Occipital lobe (tissue), 2 donors: Measurements from ENCODE around the gene PRELID1. TPM values are rescaled to one million over a fixed set of nuclear protein-coding genes. Genes with fewer than 3 reads are reported as not detected.

ENCODE experiments used
- DNase-seq: peaks from one replicate; lab custom pipeline; 2025; lab: John Stamatoyannopoulos, UW
- total RNA-seq: library from RNA; depleted of rRNA; stranded (reverse); fragments of >200 nt; gene quantifications from one replicate; pipeline ENCODE4 v1.2.3, GENCODE V29; 2014

PRELID1 gene
- total RNA-seq, 1 donor from 2014 or later = 34.6 TPM

DNA sequence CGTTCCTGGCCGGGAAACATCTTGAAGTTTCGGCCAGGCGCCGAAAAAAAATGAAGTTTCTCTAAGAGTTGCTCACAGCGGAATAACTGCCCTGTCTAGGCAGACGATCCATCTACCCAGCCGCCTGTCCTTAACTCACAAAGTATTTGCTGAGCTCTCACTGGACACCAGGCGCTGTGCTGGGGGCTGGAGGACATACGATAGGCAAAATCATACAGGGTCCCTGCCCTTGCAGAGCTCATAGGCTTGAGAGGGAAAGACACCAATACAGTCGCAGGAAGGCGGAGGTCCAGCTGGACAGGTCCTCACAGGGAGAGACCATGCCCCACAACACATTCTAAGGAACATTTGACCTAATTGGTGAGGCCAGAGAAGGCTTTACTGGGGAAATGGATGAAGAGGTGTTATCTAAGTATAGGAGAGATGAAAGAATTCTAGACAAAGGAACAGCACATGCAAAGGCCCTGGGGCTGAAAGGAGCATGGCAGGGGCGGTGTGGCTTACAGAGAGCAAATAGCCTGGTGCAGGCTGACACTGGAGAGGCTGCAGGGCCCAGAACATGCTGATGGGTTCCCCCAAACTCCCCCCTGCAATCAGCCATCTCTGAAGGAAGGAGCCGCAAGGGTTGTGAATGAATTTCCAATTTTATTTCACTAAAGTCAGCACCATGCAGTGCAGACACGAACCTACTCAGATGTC, 10.1 kb downstream of the PRELID1 start:
- no peak for DNase-seq

- no peak for DNase-seq
These were observed 11.1 kb downstream of the PRELID1 start for GRCh38 chr5:177314376-177315342.

GRCh38 chr5:177315411-177315810, 11.8 kb downstream of the PRELID1 start:
- no peak for DNase-seq

GRCh38 chr5:177316005-177316404, 12.4 kb downstream of the PRELID1 start:
- DNase-seq = no peak

- DNase-seq = peak; percentile 53
These were observed 14.4 kb downstream of the PRELID1 start for GRCh38 chr5:177317959-177318377.

- DNase-seq = no peak
These were observed 16.5 kb downstream of the PRELID1 start for GRCh38 chr5:177319913-177320588.

DNA sequence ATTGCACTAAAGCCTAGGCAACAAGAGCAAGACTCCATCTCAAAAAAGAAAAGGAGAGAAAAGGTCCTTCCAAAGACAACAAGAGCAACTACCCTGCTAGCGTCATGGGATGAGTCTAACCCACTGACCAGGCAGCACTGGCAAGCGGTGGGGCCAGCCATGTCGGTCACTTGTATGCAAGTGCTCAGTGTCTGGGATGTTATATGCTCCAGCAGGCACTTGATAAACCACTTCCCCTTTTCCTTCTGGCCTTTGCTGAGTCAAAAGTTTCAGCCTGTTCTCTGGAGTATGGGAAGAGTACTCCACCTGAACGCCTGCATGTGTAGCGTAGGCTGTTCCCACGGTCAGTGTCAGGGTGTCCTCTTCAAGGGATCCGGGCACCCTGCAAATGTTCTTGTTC, 17.3 kb downstream of the PRELID1 start:
- DNase-seq = no peak

DNA sequence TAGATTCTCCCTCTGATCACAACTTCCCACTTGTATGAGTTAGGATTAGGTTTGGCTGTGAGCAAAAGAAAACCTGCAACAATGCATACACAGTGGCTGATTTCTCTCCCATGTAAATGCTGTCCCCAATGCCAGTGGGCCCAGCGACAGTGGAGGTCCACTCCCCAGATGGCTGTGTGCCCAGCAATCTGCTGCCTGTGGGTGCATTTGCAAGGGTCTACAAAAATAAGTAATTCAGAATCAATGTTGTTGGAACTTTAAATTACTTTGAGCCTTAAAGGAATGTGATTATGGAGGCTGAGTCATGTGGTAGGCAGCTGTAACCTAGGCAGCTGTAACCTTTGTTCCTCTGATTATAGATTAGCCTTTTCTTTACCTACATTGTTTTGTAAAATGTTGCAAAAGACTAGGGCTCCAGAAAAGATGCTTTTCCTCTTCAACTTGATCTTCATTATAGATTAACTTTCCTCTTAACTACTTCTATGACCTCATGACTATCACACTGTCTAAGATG, 22.3 kb downstream of the PRELID1 start:
- no peak for DNase-seq

DNA sequence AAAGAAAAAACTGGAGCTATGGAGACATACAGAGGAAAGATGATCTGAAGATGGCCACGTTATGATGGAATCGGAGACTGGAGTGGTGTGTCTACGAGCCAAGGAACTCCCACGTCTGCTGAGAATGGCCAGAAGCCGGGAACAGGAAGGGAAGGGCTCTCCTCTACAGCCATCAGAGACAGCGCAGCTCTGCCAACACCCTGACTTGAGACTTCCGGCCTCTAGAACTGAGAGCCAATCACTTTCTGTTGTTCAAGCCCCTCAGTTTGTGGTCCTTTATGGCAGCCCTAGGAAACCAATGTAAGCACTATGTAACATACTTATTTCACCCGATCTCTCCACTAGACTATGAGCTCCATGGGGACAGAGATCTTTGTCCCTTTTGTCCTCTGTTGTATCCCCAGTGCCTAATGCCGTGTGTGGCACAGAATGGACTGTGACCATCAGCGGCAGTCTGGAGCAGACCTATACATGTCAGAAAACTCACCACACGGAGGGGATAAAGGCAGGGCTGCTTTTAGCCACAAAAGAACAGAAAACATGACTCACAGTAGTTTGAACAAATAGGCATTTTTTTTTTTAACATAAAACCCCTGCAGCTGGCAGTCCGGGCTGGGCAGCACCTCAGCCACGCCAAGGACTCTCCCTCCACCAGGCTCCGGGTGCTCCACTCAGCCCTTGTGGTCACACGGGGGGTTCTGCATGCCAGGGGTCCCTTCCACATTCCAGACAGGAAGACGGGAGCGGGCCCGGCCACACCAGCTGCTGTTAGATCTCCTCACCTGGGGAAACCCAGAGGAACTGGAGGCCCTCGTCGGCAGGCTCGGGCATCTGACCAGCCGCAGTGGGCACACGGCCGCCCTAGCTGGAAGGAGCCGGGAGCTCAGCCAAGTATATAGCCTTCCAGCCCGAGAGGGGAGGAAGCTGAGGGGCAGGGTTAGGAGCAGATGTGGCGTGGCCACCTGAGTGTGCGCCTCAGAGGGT, 24.2 kb downstream of the PRELID1 start:
- no peak for DNase-seq

DNA sequence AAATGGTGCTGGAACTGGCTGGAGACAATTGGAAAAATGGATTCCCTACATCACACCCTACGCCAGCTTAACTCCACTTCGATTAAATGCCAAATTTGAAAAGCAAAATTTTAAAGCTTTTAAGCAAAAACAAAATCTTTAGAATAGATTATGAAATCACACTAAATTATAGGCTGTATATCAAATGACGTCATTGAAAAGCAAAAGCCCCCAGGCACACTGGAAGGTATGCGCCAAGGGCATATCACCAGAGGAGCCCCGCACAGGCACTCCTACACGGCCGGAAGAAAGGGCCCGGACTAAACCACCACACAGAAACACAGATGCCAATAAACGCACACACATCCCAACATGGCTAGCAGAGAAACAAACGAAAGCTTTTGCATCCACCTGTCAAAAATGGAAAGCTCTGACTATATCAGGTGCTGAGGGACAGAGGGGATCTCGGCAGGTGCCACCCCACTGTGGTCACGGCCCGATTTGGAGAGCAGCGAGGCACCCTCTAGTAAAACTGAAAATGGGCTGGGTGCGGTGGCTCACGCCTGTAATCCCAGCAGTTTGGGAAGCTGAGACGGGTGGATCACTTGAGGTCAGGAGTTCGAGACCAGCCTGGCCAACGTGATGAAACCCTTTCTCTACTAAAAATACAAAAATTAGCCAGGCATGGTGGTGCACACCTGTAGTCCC, 25.1 kb downstream of the PRELID1 start:
- no peak for DNase-seq

DNA sequence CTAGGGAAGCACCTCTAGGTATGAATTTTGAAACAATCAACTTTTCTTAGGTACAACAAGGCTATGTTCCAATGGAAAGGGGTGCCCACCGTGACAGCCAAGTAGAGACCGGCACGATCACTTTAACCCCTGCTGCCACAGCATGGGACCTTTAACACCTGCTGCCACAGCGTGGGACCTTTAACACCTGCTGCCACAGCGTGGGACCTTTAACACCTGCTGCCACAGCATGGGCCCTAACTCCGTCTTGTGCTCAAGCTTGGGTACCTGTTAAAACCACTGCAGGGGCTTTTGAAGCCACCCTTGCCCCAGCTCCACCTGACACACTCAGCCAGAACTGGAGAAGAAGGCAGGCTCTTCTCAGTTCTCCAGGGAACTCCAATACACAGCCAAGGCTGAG, 26.3 kb downstream of the PRELID1 start:
- no peak for DNase-seq

DNA sequence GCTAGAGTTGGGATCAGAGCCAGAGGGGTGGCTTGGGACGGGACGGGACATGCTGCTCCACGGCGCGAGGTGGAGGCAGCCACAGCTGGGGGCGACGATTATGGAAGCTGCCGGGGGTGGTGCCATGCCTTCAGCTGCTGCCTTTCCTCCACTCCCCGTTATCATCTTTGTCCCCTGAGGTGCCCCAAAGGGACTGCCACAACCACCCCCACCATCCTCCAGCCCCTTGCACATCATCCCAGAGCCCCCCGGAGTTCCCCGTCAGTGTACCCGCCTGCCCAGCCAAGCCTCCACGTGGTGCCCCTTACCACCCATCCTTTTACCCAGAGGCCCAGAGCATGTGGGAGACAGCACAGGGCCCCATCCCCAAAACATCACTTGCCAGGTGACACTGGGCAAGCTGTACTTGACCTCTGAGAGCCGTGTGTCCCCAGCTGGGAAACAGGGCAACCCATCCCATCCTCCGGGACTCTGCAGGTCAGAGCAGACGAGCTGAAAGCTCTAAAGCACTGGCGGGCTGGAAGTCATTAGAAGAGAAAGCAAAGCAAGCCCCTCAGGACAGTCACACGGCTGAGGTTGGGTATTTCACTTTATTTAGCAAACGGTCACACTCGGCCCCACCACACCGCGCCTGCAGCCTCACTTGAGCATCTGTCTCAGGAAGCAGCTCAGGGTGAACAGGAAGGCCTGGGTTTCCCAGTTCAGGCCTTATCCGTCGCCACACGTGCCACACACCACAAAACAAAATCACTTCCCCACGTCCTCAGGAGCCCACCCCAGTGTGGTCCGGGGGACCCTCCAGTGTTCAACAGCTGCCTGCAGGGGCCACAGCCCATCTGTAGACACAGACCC, 27.6 kb downstream of the PRELID1 start:
- no peak for DNase-seq

DNA sequence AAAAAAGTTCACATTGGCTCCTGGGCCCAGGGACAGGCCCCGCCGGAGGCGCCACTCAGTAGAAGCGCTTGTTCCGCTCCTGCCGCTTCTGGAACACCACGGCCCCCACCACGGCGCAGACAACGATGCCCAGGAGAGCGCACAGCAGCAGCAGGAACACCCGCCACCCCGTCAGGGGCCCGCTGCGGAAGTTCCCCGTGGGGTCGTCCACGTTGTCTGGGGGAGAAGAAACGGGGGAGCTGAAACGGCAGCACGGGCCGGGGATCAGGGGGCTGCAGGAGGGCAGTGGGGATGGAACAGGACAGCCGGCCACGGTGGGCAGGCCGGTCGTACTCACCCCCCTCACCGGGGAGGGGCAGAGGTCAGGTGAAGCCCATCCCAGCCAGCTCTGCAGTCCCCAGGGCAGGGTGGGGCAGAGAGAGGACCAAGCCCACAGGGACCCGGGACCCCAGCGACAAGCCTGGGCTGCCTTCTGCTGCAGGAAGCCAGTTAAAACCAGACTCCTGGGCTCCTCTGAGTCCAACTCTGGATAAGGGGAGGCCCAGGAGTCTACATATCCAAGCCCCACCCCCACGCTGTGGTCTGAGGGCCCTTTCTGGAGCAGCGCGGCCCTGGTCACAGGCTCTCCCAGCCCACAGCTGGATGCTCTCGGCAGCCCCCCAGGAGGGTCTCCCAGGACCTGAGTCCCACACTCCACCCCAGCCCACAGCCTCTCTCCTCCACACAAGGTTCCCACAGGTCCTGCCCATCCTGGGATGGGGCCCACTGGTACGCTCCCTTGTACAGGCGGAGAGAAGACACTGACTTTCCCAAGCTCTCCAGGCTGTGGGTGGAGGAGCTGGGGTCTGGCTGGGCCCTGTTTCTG, 28.7 kb downstream of the PRELID1 start:
- no peak for DNase-seq

DNA sequence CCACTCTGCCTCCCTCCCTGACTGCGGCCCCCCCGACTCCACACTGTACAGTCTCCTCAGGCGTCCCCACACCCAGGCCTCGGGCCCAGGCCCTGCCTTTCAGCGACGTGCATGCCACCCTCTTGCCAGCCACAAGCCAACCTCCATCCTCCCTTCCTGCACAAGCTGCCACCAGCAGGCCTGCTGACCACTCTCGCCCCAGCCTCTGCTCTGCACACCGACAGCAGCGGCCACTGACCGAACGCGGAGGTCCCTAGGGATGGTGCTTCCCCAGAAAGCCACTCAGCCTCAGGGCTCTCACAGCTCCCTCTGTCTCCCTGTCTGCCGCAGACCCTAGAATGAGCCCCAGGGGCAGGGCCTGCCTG, 29.3 kb downstream of the PRELID1 start:
- no peak for DNase-seq

GRCh38 chr5:177333420-177334154, 30.0 kb downstream of the PRELID1 start:
- no peak for DNase-seq

- DNase-seq = no peak
These were observed 30.6 kb downstream of the PRELID1 start for GRCh38 chr5:177334155-177334551.
